K562 (cell line): ENCODE measurements around the gene GTF3C1.

ENCODE experiments used
- EGR1 ChIP-seq: fragments of 450-650 bp; conservative IDR thresholded peaks from 2 replicates; pipeline ENCODE4 v1.6.1; 2017; ENCODE audit warnings: mild to moderate bottlenecking
- POLR2A ChIP-seq: fragments of 450-650 bp; conservative IDR thresholded peaks from 2 replicates; pipeline ENCODE4 v1.6.1; 2016
- POLR2AphosphoS5 ChIP-seq: IDR thresholded peaks from 2 replicates; pipeline ENCODE4 v1.6.1; 2011; ENCODE audit warnings: mild to moderate bottlenecking, low read depth, low read length, moderate library complexity; ENCODE audit not compliant: control insufficient read depth, insufficient read depth
- RFX5 ChIP-seq: IDR thresholded peaks from 2 replicates; pipeline ENCODE4 v1.6.1; 2011; ENCODE audit warnings: low read depth, mild to moderate bottlenecking, improper control_type of control experiment, low read length
- SNAPC5 ChIP-seq: fragments of 250-450 bp; sonication (Bioruptor Pico); IDR thresholded peaks from 2 replicates; pipeline ENCODE4 v1.8.0; 2021; ENCODE audit warnings: moderate library complexity, mild to moderate bottlenecking, inconsistent platforms
- ZFP1 ChIP-seq: fragments of 450-650 bp; formaldehyde crosslinking; IDR thresholded peaks from 2 replicates; pipeline ENCODE4 v1.4.0; 2020; ENCODE audit warnings: mild to moderate bottlenecking, mixed read lengths
- ZNF165 ChIP-seq: fragments of 250-450 bp; sonication (Bioruptor Pico); IDR thresholded peaks from 2 replicates; pipeline ENCODE4 v1.4.0; 2020; ENCODE audit warnings: borderline replicate concordance

- no peak for TF ChIP-seq EGR1
- no peak for TF ChIP-seq ZFP1
- TF ChIP-seq POLR2AphosphoS5, result no peak
- no peak for TF ChIP-seq POLR2A
- no peak for TF ChIP-seq RFX5
- TF ChIP-seq ZNF165 (CRISPR knock-in tag), result no peak
- TF ChIP-seq SNAPC5 (CRISPR knock-in tag), result no peak
Observed at GRCh38 chr16:27480761-27481160, 69.0 kb downstream of the GTF3C1 start.
